Naive thymus-derived CD8-positive, alpha-beta T cell (primary cell): ENCODE measurements around the gene LPP. TPM values are rescaled to one million over a fixed set of nuclear protein-coding genes. Genes with fewer than 3 reads are reported as not detected.

ENCODE experiments used
- ATAC-seq, 2 donors: fragments of 150-1000 bp; cut with Tn5 transposase in 1 of 2; sonication (Bioruptor Pico), chemical (Tn5 transposase) in 1 of 2; 1 replicate in 1 of 2; 2 replicates in 1 of 2; pipeline ENCODE4 v1.10.0; 2021; ENCODE audit warnings: mild to moderate bottlenecking in 2 of 2, moderate library complexity in 2 of 2
- POLR2A ChIA-PET: fragments of 350-600 bp; sonication (Branson Sonifier 250); formaldehyde crosslinking; loops from one replicate; lab custom pipeline; 2021; ENCODE audit warnings: antibody characterized with exemption; lab: Charles Lee
- DNase-seq, 10 donors: peaks; one replicate each; pipeline versions ENCODE4 v3.0.0 to v3.0.0-alpha.2; 2020 to 2022
- H3K27ac Mint-ChIP-seq, 10 donors: one replicate each; pipeline ENCODE4 v1.8.0; 2020 to 2022; ENCODE audit warnings: mild to moderate bottlenecking in 10 of 10, mixed read lengths in 10 of 10, moderate library complexity in 4 of 10, inconsistent platforms in 1 of 10
- H3K27me3 Mint-ChIP-seq, 5 donors: one replicate each; pipeline ENCODE4 v1.8.0; 2021 to 2022; ENCODE audit warnings: mixed read lengths in 5 of 5
- H3K36me3 Mint-ChIP-seq, 3 donors: one replicate each; pipeline ENCODE4 v1.8.0; 2020 to 2022; ENCODE audit warnings: mixed read lengths in 3 of 3, mild to moderate bottlenecking in 2 of 3, inconsistent platforms in 1 of 3
- H3K4me1 Mint-ChIP-seq, 4 donors: one replicate each; pipeline ENCODE4 v1.8.0; 2021 to 2022; ENCODE audit warnings: mixed read lengths in 4 of 4
- H3K4me3 Mint-ChIP-seq, 10 donors: one replicate each; pipeline ENCODE4 v1.8.0; 2020 to 2022; ENCODE audit warnings: mild to moderate bottlenecking in 10 of 10, mixed read lengths in 10 of 10, moderate library complexity in 6 of 10, inconsistent platforms in 1 of 10
- H3K9me3 Mint-ChIP-seq, 9 donors: one replicate each; pipeline ENCODE4 v1.8.0; 2020 to 2022; ENCODE audit warnings: mixed read lengths in 9 of 9, mild to moderate bottlenecking in 3 of 9, inconsistent platforms in 1 of 9, moderate library complexity in 1 of 9
- polyA plus RNA-seq, 3 donors: library from polyadenylated mRNA; unstranded; fragments of 300-500 nt; fragmentation: Illumina TruSeq; gene quantifications; one replicate each; pipeline ENCODE4 v1.2.3, GENCODE V29; 2021
- total RNA-seq, 8 experiments: library from RNA in 2 of 8; stranded (reverse) in 2 of 8; gene quantifications; one replicate each; pipeline ENCODE4 v1.2.3 and lab custom pipeline; 2021 to 2026

The LPP gene
- total and polyA plus RNA-seq, 5 experiments from 2014 or later, result 4.9 to 12.5 (median 7.7) TPM

DNA sequence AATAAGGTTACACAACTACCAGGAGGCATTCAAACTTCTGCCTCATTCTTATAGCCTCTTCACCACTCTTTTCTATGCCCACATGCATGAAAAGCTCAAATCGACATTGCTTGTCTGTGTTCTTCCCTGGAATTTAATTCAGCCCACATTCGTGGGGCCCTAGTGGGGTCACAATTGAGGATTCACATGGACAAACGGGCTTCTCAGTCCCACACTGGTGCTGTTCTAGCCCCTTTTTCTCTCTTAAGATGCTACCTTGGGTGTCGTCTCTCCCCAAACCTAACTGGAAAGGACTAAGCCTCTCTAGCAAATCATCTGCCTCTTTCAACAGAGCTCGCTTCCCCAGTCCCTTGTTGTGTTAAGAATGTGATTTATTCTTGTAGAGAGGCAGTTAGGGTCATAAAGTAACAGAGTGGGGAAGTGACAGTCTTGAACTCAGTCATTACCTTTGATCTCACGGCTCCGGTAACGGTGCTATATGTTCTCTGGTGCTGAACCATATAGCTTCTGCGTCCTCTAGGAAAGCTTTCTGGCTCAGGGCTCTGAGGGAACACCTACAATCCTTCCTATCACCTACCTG lies 4.9 kb downstream of the LPP start:
- Mint-ChIP-seq H3K9me3 (no peaks in the 10 kb centered on the region), H3K27ac (peak overlapping the region in 4 of 10 donors; percentile 4 to 23 (median 14))
- POLR2A ChIA-PET, result interaction anchor here (0.8 kb wide), 1 partner anchor 8 kb away, joined by 9 read pairs; no protein-coding TSS in a partner anchor

GRCh38 chr3:188160751-188161150 lies 6.8 kb downstream of the LPP start:
- no peak for DNase-seq
- Mint-ChIP-seq H3K4me3 (no peak overlapping the region), H3K27ac (peak overlapping the region in 3 of 10 donors; percentile 1 to 6 (median 5)), H3K27me3 (no peaks in the 10 kb centered on the region), H3K9me3 (no peaks in the 10 kb centered on the region), H3K36me3 (peaks cover 0 to 2% (median 0%) of the 10 kb centered on the region in 3 donors), H3K4me1 (peaks cover 49 to 70% (median 53%) of the 10 kb centered on the region in 4 donors)
- no peak for ATAC-seq
- POLR2A ChIA-PET, result no interaction called here

More for the DNA sequence above, 4.9 kb downstream of the LPP start:
- no peak for ATAC-seq
- Mint-ChIP-seq H3K27me3 (no peaks in the 10 kb centered on the region), H3K4me1 (peaks cover 42 to 67% (median 57%) of the 10 kb centered on the region in 4 donors), H3K4me3 (peak overlapping the region in 2 of 10 donors; percentile 19 to 42), H3K36me3 (peaks cover 0 to 2% (median 0%) of the 10 kb centered on the region in 3 donors)
- DNase-seq, result no peak

DNA sequence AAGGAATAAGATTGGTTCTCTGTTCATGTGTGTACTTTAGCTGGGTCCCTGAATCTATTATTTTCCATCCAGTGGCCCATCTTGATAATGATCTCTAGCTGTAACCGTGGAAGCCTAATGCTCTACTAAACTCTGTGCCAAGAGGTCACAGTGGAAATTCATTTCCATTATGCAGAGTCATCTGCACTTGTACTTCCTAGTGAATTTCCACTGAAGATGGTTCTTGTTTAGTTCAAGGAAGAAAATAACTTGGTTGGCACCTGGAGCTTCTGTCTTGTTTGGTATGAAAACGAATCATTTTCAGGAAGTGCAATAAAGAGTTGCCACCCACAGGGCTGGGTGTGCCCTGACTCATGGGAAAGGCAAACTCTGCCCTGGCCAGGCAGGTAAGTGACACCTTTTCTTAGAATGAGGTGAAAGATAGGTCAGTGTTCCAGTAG lies 10.3 kb downstream of the LPP start:
- no peak for DNase-seq
- ATAC-seq, result no peak
- POLR2A ChIA-PET, result no interaction called here
- Mint-ChIP-seq H3K27ac (peak overlapping the region in 3 of 10 donors; percentile 24 to 77 (median 70)), H3K36me3 (peaks cover 0 to 2% (median 0%) of the 10 kb centered on the region in 3 donors), H3K9me3 (no peaks in the 10 kb centered on the region), H3K4me3 (peak overlapping the region in 2 of 10 donors; percentile 25 to 35), H3K4me1 (peaks cover 22 to 47% (median 28%) of the 10 kb centered on the region in 4 donors), H3K27me3 (no peaks in the 10 kb centered on the region)

GRCh38 chr3:188165596-188165995 lies 11.6 kb downstream of the LPP start:
- Mint-ChIP-seq H3K27ac (peak overlapping the region in 3 of 10 donors; percentile 17 to 30 (median 23)), H3K4me3 (no peak overlapping the region), H3K27me3 (no peaks in the 10 kb centered on the region), H3K4me1 (peaks cover 27 to 55% (median 30%) of the 10 kb centered on the region in 4 donors), H3K36me3 (peaks cover 0 to 2% (median 0%) of the 10 kb centered on the region in 3 donors), H3K9me3 (no peaks in the 10 kb centered on the region)
- ATAC-seq (no peak), DNase-seq (no peak)
- POLR2A ChIA-PET, result no interaction called here

DNA sequence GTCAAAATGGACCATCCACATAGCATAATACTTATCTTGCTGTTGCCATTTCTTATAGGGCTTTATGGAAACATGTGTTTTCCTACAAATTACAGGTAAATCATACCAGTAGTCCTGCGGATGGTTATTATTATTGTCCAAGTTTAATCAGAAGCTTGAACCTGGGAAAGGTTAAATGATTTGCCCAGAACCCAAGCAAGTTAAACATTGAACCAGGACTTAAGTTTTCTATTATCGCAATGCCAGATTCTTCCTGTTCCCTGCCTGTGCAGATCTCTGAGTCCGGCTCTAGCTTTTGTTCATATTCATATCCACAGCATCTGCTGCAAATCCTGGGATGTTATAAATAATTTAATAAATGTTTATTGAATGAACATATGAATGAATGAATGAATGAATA lies 12.5 kb downstream of the LPP start:
- DNase-seq (no peak), ATAC-seq (no peak)
- Mint-ChIP-seq H3K27me3 (no peaks in the 10 kb centered on the region), H3K36me3 (no peaks in the 10 kb centered on the region), H3K4me3 (no peak overlapping the region), H3K27ac (no peak overlapping the region), H3K9me3 (no peaks in the 10 kb centered on the region), H3K4me1 (peaks cover 26 to 58% (median 34%) of the 10 kb centered on the region in 4 donors)
- POLR2A ChIA-PET, result no interaction called here

DNA sequence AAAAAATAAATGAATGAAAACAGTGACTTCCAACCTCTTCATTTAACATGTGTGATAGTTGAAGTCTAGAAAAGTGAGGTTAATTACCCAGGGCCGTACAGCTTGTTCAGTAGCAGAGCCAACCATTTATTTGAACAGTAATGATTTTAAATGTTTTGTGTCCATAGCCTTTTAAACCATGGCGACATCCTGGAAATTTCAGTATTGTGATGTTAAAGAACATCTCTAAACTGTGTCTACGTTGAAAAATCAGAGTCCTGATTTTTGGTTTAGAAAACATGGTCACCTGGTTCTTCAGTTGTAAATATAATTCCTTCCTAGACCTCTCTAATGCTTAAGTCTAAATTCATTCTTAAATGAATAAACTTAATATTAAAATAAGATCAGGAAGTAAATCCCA lies 14.2 kb downstream of the LPP start:
- POLR2A ChIA-PET, result no interaction called here
- Mint-ChIP-seq H3K36me3 (no peaks in the 10 kb centered on the region), H3K9me3 (no peaks in the 10 kb centered on the region), H3K27ac (no peak overlapping the region), H3K4me1 (peaks cover 24 to 51% (median 33%) of the 10 kb centered on the region in 4 donors), H3K27me3 (no peaks in the 10 kb centered on the region), H3K4me3 (no peak overlapping the region)
- DNase-seq (no peak), ATAC-seq (no peak)

DNA sequence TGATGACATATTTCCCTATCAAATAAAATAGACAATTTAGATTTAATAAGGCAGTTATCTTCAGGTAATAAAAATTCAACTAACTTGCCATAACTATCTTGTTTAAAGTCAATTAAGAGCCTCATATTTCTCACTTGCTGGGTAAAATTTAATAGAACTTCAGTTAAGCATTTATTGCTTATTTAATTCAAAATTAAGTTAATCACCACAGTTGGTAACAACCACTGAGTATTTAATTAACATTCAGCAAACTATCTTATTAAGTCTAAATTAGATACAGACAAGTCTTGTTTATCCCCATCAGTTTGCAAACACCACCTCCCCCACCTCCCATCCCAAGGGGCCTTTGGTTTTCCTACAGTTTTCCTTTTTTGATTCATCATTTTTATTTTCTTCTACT lies 14.7 kb downstream of the LPP start:
- Mint-ChIP-seq H3K27ac (peak overlapping the region in 1 of 10 donors; percentile 33), H3K4me3 (no peak overlapping the region), H3K9me3 (no peaks in the 10 kb centered on the region), H3K4me1 (peaks cover 21 to 47% (median 33%) of the 10 kb centered on the region in 4 donors), H3K27me3 (no peaks in the 10 kb centered on the region), H3K36me3 (peaks cover 0 to 3% (median 0%) of the 10 kb centered on the region in 3 donors)
- ATAC-seq (no peak), DNase-seq (no peak)
- POLR2A ChIA-PET, result no interaction called here

- Mint-ChIP-seq H3K27ac (peak overlapping the region; percentile 40 to 89 (median 72)), H3K36me3 (peaks cover 0 to 3% (median 0%) of the 10 kb centered on the region in 3 donors), H3K27me3 (no peaks in the 10 kb centered on the region), H3K9me3 (no peaks in the 10 kb centered on the region), H3K4me3 (peak overlapping the region in 3 of 10 donors; percentile 8 to 34 (median 30)), H3K4me1 (peaks cover 17 to 45% (median 33%) of the 10 kb centered on the region in 4 donors)
- POLR2A ChIA-PET, result interaction anchor here (0.7 to 1.3 kb wide), 2 partner anchors 17 to 95 kb away, joined by 4 to 5 read pairs; no protein-coding TSS in a partner anchor
- no peak for DNase-seq
- no peak for ATAC-seq
Observed at GRCh38 chr3:188169830-188170455, 16.0 kb downstream of the LPP start.

- Mint-ChIP-seq H3K9me3 (no peaks in the 10 kb centered on the region), H3K4me1 (peaks cover 15 to 43% (median 35%) of the 10 kb centered on the region in 4 donors), H3K4me3 (peak overlapping the region in 5 of 10 donors; percentile 1 to 34 (median 8)), H3K36me3 (peaks cover 0 to 5% (median 3%) of the 10 kb centered on the region in 3 donors), H3K27me3 (no peaks in the 10 kb centered on the region), H3K27ac (peak overlapping the region; percentile 29 to 89 (median 70))
- peak; percentile 86 to 97 for ATAC-seq
- peak in 5 of 10 donors; percentile 8 to 51 (median 34) for DNase-seq
- POLR2A ChIA-PET, result interaction anchor here (0.7 to 1.3 kb wide), 2 partner anchors 18 to 96 kb away, joined by 4 to 5 read pairs; no protein-coding TSS in a partner anchor
Observed at GRCh38 chr3:188170461-188171459, 16.8 kb downstream of the LPP start.

DNA sequence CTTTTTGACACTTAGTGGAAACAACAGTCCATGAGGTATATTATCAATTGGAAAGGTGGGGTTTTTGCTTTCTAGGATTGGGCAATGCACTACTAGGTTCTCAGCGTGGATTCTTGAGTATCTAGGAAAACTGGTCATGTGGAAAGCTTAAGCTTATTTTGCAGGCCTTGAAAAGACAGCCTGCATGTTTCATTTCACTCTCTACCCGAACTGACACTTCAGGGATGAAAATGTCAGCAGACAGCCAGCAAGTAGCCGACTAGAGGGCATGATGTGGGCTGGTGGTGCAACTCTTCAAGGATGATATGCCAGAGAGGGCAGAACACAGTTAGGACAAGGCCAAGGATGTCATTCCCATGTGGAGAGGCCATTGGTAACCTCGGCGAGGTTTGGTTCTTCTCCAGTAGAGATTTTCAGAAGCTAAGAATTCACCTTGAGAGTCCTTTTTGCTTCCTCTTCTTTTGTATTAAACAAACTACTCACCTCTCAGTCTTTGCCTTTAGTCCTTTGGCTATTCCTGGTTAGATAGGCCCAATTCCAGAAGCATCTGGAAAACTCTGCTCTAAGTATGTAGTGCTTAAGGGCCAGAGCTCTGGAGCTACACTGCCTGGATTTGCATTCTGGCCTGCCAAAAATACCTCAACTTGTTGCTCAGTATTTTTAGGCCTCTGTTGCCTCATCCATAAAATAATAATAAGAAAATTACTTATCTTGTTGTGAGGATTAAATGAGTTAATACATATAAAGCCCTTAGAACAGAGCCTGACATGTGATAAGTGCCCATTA lies 17.9 kb downstream of the LPP start:
- no peak for DNase-seq
- ATAC-seq, result no peak
- H3K36me3 Mint-ChIP-seq, result peaks cover 0 to 5% (median 3%) of the 10 kb centered on the region in 3 donors
- peak overlapping the region in 1 of 10 donors; percentile 26 for H3K4me3 Mint-ChIP-seq
- POLR2A ChIA-PET, result no interaction called here
- H3K4me1 Mint-ChIP-seq, result peaks cover 18 to 49% (median 38%) of the 10 kb centered on the region in 4 donors
- H3K27me3 Mint-ChIP-seq, result no peaks in the 10 kb centered on the region
- H3K9me3 Mint-ChIP-seq, result no peaks in the 10 kb centered on the region
- peak overlapping the region in 1 of 10 donors; percentile 46 for H3K27ac Mint-ChIP-seq

- ATAC-seq (no peak), DNase-seq (no peak)
- Mint-ChIP-seq H3K27ac (peak overlapping the region in 4 of 10 donors; percentile 23 to 45 (median 34)), H3K9me3 (no peaks in the 10 kb centered on the region), H3K4me1 (peaks cover 35 to 69% (median 61%) of the 10 kb centered on the region in 4 donors), H3K36me3 (peaks cover 3 to 8% (median 3%) of the 10 kb centered on the region in 3 donors), H3K4me3 (no peak overlapping the region), H3K27me3 (no peaks in the 10 kb centered on the region)
- POLR2A ChIA-PET, result interaction anchor here (0.6 kb wide), 1 partner anchor 24 kb away, joined by 3 read pairs; no protein-coding TSS in a partner anchor
Observed at GRCh38 chr3:188174317-188175044, 20.5 kb downstream of the LPP start.
